ENCODE results near the gene CNNM4. TPM values are rescaled to one million over a fixed set of nuclear protein-coding genes. Genes with fewer than 3 reads are reported as not detected.

CNNM4 gene
- total RNA-seq, 1 donor from 2014 or later, result 4.7 TPM

DNA sequence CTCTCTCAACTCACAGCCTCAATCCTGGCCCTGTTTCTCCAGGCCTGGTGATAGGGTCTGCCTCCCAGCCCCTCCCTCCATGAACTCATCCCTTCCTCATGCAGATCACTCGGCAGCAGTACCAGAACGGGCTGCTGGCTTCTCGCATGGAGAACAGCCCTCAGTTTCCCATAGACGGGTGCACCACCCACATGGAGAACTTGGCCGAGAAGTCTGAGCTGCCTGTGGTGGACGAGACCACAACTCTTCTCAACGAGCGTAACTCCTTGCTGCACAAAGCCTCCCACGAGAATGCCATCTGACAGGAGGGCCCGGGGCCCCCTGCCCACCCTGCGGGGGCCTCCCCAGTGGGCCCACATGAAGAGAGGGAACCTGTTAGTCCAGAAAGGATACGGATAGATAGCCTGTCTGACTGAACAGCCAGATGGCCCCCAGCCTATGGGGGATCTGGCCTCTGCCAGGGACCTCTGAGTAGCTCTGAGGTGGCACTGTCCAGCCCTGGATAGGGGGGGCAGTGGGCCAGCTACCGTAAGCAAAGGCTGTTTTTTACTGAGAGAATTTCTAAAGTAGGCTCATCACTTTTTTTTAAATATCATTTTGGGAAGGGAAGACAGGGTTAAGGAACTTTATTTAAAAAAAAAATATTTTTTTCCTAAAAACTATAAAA is 48.6 kb downstream of the CNNM4 start:
- DNase-seq (ENCODE audit: extremely low read depth, low read depth, low spot score), result no peak

DNA sequence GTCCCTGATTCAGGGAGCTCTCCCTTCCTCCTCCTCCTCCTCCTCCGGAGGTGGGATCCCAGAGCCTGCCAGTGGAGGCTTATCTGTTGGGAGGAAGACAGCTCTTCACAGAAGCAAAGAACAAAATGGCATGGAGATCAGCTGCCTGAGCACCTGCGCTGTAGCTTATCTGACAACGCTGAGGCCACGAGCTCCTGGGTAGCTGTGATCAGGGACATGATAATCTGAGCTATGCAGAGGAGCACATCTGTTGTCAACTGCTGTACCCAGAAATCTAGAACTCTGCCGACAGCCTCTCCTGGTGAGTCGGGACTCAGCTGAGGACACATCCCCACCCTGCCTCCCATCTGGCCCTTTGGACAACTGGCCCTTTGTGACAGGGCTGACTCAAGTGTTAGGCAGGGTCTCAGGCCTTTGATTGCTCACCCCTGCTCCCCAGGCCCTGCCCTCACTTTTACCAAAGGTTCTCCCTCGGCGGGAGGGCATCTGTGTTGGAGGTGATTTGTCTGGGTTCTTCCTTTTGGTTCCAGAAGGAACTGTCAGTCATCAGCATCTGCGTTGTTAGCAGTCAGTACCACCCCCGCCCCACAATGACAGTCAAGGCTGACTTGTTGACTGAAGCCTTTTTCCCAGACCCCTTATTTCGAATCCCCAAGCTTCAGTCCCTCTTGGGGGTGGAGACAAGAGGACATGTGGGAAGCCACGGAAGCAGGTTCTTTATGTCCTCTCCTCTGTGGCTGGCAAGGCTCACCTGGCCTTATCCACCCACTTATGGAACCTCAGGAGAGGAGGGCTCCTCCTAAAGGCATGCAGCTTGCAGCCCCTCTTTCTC is 49.5 kb downstream of the CNNM4 start:
- DNase-seq (ENCODE audit: extremely low read depth, low read depth, low spot score), result no peak

DNA sequence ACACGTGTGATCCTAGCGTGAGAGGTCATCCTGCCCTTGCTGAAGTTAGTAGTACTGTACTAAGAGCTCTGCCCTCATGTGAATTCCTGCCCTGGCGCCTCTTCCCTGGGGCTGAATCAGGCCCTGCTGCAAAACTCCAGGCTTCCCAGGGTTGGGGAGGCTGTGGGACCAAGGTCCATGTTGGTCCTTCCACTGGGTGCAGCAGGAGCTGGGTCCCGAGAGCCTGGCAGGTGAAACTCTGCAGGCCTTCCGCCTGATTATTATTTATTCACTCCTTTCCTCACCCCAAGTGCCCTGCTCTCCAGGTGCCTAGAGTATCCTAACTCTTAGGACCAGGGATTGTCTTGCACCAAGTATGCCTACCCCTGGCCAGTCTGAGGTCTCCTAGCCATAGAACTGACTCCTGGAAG is 50.1 kb downstream of the CNNM4 start:
- DNase-seq (ENCODE audit: extremely low read depth, low read depth, low spot score), result no peak

DNA sequence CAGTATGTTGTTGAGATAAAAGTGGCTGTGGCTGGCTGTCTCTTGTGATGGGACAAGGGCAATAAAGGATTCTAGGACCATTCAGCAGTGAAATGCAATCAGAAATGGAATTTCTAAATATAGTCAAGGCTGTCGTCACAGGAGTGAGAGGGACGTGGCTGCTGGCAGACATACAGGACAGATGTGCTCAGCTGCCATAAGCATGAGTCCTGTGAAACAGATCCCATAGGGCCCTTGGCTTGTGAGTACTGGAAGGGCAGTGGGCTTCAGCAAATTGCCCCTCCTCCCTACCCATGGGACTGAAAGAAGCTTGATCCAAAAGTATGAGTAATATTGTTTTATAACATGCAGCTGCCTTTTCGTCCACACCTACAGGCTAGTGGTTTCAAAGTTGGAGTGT is 51.2 kb downstream of the CNNM4 start:
- no peak for DNase-seq (ENCODE audit: extremely low read depth, low read depth, low spot score)

DNA sequence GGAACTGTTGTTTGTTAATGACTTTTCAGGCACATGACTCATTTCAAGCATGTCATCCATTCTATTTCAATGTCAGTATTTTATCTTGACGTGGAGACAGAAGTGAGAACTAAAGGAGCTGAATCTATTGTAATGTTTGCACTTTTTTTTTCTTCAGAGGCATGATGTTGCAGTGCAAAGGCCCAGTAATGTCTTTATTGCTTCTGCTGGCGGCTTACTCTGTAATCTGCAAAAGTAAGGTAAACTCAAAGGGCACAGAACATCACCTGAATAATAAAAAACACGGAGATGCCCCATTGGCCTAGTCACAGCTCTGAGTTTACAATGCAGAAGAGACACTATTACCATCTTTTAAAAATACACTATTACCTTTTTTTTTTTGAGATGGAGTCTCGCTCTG is 53.0 kb downstream of the CNNM4 start:
- no peak for DNase-seq (ENCODE audit: extremely low read depth, low read depth, low spot score)

DNA sequence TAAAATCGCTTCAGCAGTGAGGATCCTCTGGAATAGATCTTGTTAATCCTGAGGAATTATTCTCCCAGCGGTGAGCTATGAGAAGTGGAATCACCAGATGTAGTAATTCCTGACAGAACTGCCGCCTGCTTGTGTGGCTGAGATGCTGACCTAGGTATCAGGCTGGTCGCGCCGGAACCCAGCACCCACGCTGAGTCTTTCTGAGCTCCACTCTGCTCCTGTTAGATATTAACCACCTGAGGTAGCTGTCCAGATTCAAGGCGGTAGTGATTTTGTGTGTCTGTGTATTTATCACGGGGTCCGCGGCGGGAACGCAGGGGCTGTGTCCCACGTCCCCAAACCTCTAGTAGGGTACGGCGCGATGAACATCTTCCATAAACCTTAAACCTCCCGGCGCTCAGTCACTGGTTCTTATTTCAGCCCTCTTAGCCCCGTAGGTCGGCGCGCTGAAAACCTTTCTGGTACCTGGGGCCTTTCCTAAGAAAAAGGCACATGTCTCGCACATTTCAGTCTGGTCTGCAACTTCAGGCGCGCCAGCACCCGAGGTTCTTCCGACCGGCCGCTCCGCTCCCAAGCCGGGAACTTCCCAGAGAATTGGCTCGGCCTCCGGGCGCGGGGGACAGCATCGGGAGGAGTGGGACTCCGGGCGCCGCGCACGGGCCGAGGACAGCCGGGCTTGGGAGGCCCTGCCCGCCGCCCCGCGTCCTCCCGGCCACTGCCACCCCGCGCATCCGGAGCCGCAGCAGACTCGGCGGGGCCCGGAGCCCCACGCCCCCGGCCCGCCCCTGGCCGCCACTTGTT is 54.8 kb downstream of the CNNM4 start:
- DNase-seq (ENCODE audit: extremely low read depth, low read depth, low spot score), result no peak

DNA sequence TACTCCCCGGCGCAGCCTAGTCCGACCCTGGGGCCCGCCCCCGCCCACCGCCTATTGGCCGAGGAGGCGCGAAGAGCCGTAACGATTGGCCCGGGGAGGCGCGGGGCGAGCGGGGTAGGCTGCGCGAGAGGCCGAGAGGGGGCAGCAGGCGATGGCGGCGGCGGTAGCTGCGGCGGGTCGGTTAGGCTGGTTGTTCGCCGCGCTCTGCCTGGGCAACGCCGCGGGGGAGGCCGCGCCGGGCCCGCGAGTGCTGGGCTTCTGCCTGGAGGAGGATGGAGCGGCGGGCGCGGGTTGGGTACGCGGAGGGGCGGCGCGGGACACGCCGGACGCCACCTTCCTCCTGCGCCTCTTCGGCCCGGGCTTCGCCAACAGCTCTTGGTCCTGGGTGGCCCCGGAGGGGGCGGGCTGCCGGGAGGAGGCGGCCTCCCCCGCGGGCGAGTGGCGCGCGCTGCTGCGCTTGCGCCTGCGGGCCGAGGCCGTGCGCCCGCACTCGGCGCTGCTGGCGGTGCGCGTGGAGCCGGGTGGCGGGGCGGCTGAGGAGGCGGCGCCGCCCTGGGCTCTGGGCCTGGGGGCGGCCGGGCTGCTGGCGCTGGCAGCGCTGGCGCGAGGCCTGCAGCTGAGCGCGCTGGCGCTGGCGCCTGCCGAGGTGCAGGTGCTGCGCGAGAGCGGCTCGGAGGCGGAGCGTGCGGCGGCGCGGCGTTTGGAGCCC is 55.6 kb downstream of the CNNM4 start, which contains the start of gene CNNM3:
Gene CNNM3, plus strand, starts transcription at position 142 of the 709 bp plus-strand sequence. Its CDS starts 10 bp downstream, at position 152.
- DNase-seq (ENCODE audit: extremely low read depth, low read depth, low spot score), result no peak

DNA sequence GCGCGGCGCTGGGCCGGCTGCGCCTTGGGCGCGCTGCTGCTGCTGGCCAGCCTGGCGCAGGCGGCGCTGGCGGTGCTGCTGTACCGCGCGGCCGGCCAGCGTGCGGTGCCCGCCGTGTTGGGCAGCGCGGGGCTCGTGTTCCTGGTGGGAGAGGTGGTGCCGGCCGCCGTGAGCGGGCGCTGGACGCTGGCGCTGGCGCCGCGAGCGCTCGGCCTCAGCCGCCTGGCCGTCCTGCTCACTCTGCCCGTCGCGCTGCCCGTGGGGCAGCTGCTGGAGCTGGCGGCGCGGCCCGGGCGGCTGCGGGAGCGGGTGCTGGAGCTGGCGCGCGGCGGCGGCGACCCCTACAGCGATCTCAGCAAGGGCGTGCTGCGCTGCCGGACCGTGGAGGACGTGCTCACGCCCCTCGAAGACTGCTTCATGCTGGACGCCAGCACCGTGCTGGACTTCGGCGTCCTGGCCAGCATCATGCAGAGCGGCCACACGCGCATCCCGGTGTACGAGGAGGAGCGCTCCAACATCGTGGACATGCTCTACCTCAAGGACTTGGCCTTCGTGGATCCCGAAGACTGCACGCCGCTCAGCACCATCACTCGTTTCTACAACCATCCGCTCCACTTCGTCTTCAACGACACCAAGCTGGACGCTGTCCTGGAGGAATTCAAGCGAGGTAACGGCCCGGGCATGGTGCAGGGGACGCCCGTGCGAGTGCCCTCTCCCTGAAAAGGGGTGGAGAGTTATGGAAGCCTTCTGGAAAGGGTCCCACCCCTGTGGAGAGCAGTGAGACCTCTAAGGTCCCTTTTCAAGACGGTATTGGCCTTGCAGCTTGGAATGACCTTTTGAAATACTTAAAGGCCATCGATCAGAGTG is 56.4 kb downstream of the CNNM4 start:
- no peak for DNase-seq (ENCODE audit: extremely low read depth, low read depth, low spot score)

DNA sequence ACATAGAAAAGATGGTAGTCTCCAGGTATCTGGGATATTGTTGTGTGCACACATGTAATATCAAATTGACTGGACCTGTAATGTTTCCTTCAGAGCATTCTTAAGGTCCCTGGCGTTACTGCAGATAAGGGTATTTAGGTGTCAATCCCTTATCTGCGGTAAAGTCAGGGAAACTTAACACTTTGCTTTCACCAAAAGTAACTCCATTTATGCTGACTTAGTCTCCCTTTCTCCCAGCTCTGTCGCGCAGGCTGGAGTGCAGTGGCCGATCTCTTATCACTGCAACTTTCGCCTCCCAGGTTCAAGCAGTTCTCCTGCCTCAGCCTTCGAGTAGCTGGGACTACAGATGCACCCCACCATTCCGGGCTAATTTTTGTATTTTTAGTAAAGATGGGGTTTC is 57.2 kb downstream of the CNNM4 start:
- no peak for DNase-seq (ENCODE audit: extremely low read depth, low read depth, low spot score)

DNA sequence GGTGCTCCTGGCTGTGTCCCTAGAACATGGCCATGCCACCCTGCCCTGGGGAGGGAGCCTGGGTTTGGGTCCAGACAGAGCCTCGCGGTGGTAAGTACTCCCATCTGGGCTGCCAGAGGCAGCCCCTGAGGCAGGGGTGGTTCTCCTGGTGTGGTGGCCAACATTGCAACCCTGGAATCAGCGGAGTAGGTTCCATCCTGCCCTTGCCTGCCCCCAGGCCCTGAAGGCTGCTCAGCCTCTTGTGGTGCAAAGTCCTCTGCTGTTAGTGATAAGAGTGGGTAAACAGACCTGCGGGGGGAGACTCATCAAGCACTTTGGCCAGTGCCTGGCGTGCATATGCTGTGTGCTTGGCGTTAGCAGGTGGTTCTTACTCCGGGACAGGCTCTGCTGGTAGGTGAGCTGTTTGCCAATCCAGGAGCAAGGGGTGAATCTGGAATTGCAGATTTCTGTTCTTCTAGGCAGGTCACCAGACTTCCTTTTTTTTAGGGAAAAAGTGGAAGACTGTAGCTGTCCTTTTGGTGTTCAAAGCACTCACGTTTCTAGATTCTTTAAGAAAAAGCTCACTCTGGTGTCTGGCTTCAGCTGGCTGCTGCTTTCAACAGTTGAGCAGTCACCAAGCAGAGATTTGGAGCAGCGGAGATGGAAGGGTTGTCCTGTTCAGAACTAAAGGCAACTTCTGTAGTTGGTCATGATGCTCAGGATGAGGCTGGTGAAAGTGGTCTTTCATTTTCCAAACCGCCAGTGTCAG is 58.6 kb downstream of the CNNM4 start:
- DNase-seq (ENCODE audit: extremely low read depth, low read depth, low spot score), result no peak

DNA sequence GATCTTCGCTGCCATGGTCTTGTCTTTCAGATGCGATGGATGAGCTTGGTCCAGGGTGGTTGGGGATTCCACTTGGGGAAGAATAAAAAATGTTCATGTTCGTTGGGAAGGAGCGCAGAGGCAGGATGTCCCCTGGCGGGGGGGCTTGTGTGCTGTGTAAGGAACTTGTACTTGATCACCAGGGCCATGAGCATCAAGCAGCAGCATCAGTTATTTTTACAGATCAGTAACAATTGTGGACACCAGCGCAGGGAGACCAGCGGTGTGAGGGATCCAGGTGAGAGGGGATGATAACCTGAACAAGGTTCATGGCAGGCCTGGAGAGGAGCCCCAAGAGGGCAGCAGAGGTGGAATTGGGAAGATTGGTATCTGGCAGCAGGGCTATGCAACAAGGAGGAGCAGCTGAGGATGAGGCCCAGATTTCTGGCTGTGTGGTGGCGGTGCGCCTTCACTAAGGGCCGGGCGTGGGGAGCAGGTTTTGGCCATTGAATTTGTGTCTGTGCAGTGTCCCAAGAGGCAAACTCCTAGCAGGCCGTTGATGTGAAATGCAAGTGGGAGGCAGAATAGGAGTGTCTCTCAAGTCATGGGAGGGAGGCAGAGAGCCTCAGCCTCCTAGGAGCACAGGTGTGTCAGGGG is 59.3 kb downstream of the CNNM4 start:
- no peak for DNase-seq (ENCODE audit: extremely low read depth, low read depth, low spot score)

DNA sequence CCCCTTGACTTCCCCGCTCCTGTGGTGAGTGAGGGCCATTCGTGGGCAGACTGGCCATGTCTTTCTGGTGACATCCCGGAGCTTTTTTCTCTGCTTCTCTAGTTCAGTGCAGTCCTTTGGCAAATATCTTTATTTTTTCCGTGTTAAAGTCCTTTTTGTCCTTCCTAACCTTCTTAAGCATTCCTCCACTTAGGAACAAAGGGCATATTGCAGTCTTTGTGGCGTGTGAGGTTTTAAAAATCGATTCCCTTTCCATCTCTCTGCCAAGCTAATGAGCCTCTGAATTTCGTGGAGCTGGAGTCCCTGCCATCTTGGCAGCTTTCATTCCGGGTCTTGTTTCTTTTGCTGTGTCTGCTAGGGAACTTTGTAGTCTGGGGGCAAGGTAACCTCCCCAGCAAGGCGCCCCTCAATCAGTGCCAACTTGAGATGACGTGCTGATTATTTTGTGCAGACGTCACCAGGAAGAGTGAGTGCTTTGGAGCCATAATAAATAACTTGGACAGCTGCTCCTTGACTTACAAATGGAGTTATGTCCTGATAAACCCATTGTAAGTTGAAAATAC is 60.5 kb downstream of the CNNM4 start:
- DNase-seq (ENCODE audit: extremely low read depth, low read depth, low spot score), result no peak

DNA sequence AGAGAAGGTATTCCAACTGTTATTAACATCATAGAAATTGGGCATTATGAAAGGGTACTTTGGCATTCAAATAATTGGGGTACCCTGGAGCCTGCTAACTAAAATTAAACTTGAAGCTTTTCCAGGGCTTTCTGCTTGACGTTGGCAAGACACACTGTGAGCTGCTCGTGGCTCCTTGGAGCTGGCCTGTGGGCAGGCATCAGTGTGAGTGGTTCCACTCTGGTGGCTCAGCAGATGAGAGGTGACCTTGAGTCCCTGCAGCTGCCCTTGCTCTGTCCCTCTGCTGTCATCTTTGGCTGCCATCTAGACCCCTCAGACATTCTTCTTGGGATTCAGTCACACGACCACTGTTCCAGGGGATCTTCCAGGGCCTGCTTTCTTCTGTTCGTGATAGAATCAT is 62.1 kb downstream of the CNNM4 start:
- no peak for DNase-seq (ENCODE audit: extremely low read depth, low read depth, low spot score)

DNA sequence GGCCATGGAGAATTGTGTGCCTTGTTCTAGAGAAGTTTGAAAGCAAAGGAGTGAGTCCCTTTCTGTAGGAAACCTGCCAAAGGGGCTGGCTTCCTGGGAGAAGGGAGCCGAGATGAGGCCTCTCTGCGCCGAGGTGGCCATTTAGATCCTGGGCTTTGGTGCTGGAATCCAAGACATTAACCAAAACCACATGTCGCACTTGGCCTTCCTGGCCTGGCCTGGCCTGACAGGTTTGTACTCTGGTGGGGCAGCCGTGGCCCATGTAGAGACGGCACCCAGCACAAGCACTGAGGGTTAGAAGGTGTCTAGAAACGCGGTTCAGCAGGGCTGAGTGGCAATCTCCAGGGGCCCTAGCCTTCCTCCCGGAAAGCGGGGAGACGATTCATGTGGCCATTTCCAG is 62.5 kb downstream of the CNNM4 start:
- no peak for DNase-seq (ENCODE audit: extremely low read depth, low read depth, low spot score)

DNA sequence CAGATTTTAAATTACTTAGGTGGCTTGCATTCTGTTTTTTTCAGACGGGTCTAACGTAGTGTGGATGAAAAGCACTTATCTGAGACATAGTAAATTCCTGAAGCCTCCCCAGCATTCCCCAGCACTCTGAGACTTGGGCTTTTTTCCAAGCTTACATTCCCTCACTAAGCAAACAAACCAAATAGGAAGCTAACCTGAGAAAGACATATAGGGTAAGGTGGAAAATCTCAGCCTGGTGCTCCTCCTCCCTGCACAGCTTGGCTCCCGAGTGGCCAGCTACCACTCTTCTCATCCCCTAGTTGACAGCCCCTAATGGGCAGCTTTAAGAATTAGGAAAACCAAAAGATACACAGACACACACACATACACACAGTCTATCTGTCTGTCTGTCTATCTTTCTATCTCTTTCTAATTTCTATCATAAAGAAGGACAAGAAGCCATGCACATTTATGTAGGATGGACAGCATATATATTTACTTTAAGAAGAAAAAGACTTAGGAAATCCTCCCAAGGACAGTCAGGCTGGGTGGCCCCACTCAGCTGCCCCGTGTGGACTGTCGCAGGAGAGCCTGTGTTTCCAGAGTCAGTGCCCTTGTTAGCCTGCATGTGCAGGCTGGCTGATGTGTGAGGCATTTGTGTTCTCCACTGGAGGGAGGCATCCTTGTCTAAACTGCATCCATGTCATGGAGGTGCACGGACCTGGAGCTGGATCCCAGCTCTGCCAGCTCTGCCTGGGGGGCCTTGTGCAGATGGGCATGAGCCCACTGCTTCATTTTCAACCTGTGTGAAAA is 63.6 kb downstream of the CNNM4 start:
- no peak for DNase-seq (ENCODE audit: extremely low read depth, low read depth, low spot score)

DNA sequence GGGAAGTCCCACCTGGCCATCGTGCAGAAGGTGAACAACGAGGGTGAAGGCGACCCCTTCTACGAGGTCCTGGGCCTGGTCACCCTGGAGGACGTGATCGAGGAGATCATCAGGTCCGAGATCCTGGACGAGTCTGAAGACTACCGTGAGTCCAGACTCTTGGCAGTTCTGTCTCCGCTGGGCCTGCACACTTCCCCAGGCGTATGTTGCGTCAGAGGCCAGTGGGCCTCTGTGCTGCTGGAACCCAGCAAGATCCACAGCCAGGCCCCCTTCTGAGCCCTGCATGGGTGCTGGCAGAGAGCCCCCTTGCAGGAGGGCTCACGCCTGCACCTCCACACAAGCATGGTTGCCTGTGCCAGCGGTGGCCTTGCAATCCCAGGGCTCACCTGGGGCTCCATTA is 64.4 kb downstream of the CNNM4 start:
- no peak for DNase-seq (ENCODE audit: extremely low read depth, low read depth, low spot score)

DNA sequence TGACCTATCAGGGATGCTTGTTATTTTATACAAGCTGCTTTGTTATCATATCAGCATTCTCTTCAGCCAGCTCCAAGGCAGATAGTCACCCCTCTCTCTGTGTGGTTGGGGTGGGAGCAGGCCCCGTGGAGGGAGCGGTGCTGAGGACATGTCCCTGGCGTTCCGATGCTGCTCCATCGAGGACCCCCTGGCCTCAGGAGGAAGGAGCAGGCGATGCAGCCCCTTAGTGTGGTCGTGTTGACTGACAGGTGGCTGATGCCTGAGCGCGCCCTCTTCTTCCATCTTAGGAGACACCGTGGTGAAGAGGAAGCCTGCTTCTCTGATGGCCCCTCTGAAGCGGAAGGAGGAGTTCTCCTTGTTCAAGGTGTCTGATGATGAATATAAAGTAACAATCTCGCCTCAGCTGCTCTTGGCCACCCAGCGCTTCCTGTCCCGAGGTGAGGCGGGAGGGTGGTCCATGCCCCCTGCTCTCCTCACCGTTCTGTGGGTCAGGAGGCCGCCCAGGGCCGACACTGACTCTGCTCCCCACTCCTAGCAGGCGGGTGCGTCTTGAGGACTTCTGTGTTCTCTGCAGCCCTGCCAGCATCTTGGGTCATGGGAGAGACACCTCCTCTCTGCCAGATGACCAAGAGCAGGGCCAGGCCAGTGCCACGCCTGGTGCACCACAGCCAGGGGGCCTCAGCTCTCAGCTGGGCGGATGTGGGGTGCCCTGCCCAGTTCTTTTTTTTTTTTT is 66.0 kb downstream of the CNNM4 start:
- DNase-seq (ENCODE audit: extremely low read depth, low read depth, low spot score), result no peak

Measured in glomerular endothelial cell (primary cell).